Esophagus muscularis mucosa (tissue), 4 donors: ENCODE data around the gene CCDC85A. TPM values are rescaled to one million over a fixed set of nuclear protein-coding genes. Genes with fewer than 3 reads are reported as not detected.

ENCODE experiments used
- DNase-seq: peaks from one replicate; pipeline ENCODE4 v3.0.0-alpha.2; 2017; ENCODE audit errors: extremely low spot score
- H3K27ac ChIP-seq, 4 donors: fragments of 200-600 bp; sonication (generic); replicated peaks in 1 of 4; 1 replicate in 3 of 4; 2 replicates in 1 of 4; pipeline ENCODE4 v1.5.1; 2016 to 2019; ENCODE audit warnings: mild to moderate bottlenecking in 1 of 4
- H3K27me3 ChIP-seq, 4 donors: fragments of 200-600 bp; sonication (generic); one replicate each; pipeline versions ENCODE4 v1.5.1 to v1.6.0; 2016 to 2019
- H3K36me3 ChIP-seq, 4 donors: fragments of 200-600 bp; sonication (generic); one replicate each; pipeline ENCODE4 v1.5.1; 2016 to 2019
- H3K4me1 ChIP-seq, 4 donors: fragments of 200-600 bp; sonication (generic); one replicate each; pipeline ENCODE4 v1.5.1; 2016 to 2019
- H3K4me3 ChIP-seq, 4 donors: fragments of 200-600 bp; sonication (generic); 1 replicate in 2 of 4; 2 replicates in 2 of 4; pipeline ENCODE4 v1.5.1; 2016 to 2019; ENCODE audit warnings: mild to moderate bottlenecking in 4 of 4, moderate library complexity in 1 of 4
- H3K9me3 ChIP-seq, 4 donors: fragments of 200-600 bp; sonication (generic); 1 replicate in 3 of 4; 2 replicates in 1 of 4; pipeline ENCODE4 v1.5.1; 2016 to 2019
- EP300 ChIP-seq: sonication (generic); formaldehyde crosslinking; IDR thresholded peaks from one replicate; pipeline ENCODE4 v1.6.1; 2017; ENCODE audit warnings: antibody characterized with exemption
- POLR2A ChIP-seq: fragments of 450-650 bp; IDR thresholded peaks from one replicate; pipeline ENCODE4 v1.6.1; 2017; ENCODE audit warnings: antibody characterized with exemption, moderate library complexity, mild to moderate bottlenecking, low read depth
- POLR2AphosphoS5 ChIP-seq, 2 donors: sonication (generic); formaldehyde crosslinking; IDR thresholded peaks; one replicate each; pipeline ENCODE4 v1.6.1; 2017; ENCODE audit warnings: antibody characterized with exemption in 2 of 2
- WGBS: methylation state at CpG from one replicate; pipeline ENCODE4 v1.1.5; 2018; 5-methylcytosine and 5-hydroxymethylcytosine counted together
- intact Hi-C: fragments of 100-400 bp; cut with DNase I; formaldehyde crosslinking; loops from one replicate; pipeline ENCODE4 v1.15.1; 2023
- small RNA-seq, 3 donors: library from RNA; depleted of rRNA; stranded (forward); fragments of <200 nt; gene quantifications; one replicate each; pipeline ENCODE3, GENCODE V24; 2016
- total RNA-seq, 4 donors: library from RNA; depleted of rRNA; stranded (reverse); fragments of >200 nt; gene quantifications; one replicate each; pipeline versions ENCODE4 v1.1.0 to v1.2.1, GENCODE V29; 2016
- TF ChIP-seq, protein P1 (sequence below), 3 experiments: fragments of 200-600 bp in 2 of 3; fragments of 450-650 bp in 1 of 3; sonication (generic) in 2 of 3; IDR thresholded peaks; one replicate each; pipeline ENCODE4 v1.5.1; 2017 to 2019; ENCODE audit warnings: antibody characterized with exemption in 3 of 3, mild to moderate bottlenecking in 2 of 3, moderate library complexity in 1 of 3

The CCDC85A gene
- total RNA-seq, 4 donors from 2014 or later: 4.0 to 6.7 (median 5.8) TPM

DNA sequence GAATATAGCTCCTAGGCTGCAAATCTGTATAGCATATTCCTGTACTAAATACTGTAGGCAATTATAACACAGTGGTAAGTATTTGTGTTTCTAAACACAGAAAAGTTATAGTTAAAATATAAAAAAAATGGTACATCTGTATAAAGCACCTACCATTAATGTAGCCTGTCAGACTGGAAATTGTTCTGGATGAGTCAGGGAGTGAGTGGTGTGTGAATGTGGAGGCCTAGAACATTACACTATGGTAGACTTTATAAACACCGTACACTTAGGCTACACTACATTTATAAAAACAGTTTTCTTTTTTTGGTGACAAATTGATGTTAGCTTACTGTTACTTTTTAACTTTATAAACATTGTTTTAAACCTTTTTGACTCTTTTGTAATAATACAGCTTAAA is 226.3 kb downstream of the CCDC85A start:
- Histone ChIP-seq H3K27me3 (no peaks in the 10 kb centered on the region), H3K4me1 (no peaks in the 10 kb centered on the region), H3K9me3 (no peaks in the 10 kb centered on the region), H3K4me3 (no peak overlapping the region), H3K36me3 (no peaks in the 10 kb centered on the region), H3K27ac (no peak overlapping the region)
- no peak for DNase-seq
- WGBS: 76% methylated on average over 1 of the region's 1 CpG
- intact Hi-C loops: no loop called here
- TF ChIP-seq POLR2A (no peak), EP300 (no peak), POLR2AphosphoS5 (IDR thresholded peaks at IDR 0.05) (no peak)
- TF ChIP-seq, protein P1, sequence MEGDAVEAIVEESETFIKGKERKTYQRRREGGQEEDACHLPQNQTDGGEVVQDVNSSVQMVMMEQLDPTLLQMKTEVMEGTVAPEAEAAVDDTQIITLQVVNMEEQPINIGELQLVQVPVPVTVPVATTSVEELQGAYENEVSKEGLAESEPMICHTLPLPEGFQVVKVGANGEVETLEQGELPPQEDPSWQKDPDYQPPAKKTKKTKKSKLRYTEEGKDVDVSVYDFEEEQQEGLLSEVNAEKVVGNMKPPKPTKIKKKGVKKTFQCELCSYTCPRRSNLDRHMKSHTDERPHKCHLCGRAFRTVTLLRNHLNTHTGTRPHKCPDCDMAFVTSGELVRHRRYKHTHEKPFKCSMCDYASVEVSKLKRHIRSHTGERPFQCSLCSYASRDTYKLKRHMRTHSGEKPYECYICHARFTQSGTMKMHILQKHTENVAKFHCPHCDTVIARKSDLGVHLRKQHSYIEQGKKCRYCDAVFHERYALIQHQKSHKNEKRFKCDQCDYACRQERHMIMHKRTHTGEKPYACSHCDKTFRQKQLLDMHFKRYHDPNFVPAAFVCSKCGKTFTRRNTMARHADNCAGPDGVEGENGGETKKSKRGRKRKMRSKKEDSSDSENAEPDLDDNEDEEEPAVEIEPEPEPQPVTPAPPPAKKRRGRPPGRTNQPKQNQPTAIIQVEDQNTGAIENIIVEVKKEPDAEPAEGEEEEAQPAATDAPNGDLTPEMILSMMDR (IDR thresholded peaks at IDR 0.05): no peak

DNA sequence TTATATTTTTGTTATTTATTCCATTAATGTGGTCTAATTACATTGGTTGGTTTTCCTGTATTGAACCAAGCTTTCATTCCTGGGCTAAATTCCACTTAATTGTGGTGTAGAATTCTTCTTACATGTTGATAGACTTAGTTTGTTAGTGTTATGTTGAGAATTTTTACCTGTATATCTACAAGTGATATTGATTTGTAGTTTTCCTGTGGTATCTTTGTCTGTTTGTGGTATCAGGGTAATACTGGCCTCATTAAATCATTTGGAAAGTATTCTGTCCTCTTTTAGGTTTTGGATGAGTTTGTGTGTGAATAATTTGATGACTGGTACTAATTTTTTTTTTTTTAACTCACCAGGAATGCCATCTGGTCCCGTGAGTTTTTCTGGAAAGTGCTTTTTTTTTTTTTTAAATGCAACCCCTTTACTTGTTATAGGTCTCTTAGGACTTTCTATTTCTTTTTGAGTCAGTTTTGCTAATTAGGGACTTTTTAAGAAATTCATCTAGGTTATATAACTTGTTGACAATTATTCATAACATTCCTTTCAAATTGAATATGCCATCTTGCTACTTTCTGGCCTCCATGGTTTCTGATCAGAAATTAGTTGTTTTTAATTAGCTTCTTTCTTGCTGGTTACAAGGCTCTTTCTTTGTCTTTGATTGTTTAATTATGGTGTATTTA is 232.8 kb downstream of the CCDC85A start:
- no peaks in the 10 kb centered on the region for H3K36me3 ChIP-seq
- H3K9me3 ChIP-seq: peaks cover 0 to 8% (median 0%) of the 10 kb centered on the region in 4 donors
- TF ChIP-seq POLR2AphosphoS5 (IDR thresholded peaks at IDR 0.05) (no peak), EP300 (no peak), POLR2A (no peak)
- TF ChIP-seq, protein P1 (IDR thresholded peaks at IDR 0.05): no peak
- no peak overlapping the region for H3K4me3 ChIP-seq
- DNase-seq: no peak
- 83% methylated on average over 1 of the region's 1 CpG for WGBS
- H3K4me1 ChIP-seq: no peaks in the 10 kb centered on the region
- intact Hi-C loops: no loop called here
- H3K27ac ChIP-seq: no peak overlapping the region
- no peaks in the 10 kb centered on the region for H3K27me3 ChIP-seq

Small RNAs within 50 kb of the gene (small RNA-seq; reads per million reads assigned to genes)
- 0 reads per million in 3 donors for gene RNA5SP93
